Measurements from ENCODE around the gene R3HDM4. TPM values are rescaled to one million over a fixed set of nuclear protein-coding genes. Genes with fewer than 3 reads are reported as not detected.

Gene R3HDM4
- total RNA-seq, 4 donors from 2014 or later = 23.7 to 44.9 (median 32.9) TPM

DNA sequence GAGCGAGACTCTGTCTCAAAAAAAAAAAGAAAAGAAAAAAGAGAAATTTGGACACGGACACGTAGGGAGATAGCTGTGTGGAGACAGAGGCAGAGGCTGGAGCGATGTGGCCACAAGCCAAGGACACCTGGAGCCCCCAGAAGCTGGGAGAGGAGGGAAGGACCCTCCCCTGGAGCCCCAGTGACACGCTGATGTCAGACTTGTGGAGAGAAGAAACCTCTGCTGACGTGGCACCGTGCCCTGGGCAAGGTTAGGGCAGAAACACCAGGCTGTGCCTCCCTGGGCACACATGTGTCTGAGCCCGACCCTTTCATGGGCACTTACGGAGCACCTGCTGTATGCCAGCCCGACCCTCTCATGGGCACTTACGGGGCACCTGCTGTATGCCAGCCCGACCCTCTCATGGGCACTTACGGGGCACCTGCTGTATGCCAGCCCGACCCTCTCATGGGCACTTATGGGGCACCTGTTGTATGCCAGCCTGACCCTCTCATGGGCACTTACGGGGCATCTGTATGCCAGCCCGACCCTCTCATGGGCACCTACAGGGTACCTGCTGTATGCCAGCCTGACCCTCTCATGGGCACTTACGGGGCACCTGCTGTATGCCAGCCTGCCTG lies 30.6 kb upstream of the R3HDM4 start:
- no peak for ATAC-seq
- Histone ChIP-seq H3K4me3 (no peak overlapping the region), H3K27me3 (no peaks in the 10 kb centered on the region), H3K27ac (no peak overlapping the region), H3K36me3 (peaks cover 0 to 9% of the 10 kb centered on the region in 2 donors), H3K4me1 (peaks cover 0 to 28% (median 4%) of the 10 kb centered on the region in 3 donors), H3K9me3 (no peaks in the 10 kb centered on the region)
- 92 to 97% methylated on average over 5 to 6 of the region's 17 CpGs for WGBS, 2 donors (ENCODE audit: low coverage in 1 of 2)
- TF ChIP-seq EP300 (IDR thresholded peaks at IDR 0.05) (no peak), POLR2A (IDR thresholded peaks at IDR 0.05) (no peak), POLR2AphosphoS5 (IDR thresholded peaks at IDR 0.05) (no peak)
- TF ChIP-seq, protein P1, sequence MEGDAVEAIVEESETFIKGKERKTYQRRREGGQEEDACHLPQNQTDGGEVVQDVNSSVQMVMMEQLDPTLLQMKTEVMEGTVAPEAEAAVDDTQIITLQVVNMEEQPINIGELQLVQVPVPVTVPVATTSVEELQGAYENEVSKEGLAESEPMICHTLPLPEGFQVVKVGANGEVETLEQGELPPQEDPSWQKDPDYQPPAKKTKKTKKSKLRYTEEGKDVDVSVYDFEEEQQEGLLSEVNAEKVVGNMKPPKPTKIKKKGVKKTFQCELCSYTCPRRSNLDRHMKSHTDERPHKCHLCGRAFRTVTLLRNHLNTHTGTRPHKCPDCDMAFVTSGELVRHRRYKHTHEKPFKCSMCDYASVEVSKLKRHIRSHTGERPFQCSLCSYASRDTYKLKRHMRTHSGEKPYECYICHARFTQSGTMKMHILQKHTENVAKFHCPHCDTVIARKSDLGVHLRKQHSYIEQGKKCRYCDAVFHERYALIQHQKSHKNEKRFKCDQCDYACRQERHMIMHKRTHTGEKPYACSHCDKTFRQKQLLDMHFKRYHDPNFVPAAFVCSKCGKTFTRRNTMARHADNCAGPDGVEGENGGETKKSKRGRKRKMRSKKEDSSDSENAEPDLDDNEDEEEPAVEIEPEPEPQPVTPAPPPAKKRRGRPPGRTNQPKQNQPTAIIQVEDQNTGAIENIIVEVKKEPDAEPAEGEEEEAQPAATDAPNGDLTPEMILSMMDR (IDR thresholded peaks at IDR 0.05) = no peak

DNA sequence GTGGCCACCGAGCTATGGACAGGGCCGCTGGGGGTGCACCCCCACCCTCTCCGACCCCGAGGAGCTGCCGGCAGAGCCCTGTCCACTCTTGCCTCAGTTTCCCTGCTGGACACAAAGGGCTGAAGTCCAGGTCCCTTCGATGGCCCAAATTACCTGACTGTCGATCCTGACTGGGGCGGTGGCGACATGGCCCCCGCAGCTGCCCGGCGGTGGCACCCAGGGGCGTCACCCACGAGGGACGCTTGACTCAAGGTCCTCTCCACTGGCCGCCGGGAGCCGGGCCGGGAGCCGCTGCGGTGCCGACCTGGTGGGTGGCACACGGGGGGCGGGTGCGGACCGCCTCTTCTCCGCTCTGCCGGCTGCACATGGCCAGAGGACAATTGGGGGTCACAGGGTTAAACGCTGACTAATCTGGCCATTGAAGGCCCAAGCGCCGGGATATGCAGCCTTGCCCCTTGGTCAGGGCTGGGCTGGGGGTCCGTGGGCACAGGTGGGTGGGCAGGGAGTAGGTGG lies 29.2 kb upstream of the R3HDM4 start:
- Histone ChIP-seq H3K27me3 (no peaks in the 10 kb centered on the region), H3K36me3 (peaks cover 0 to 4% of the 10 kb centered on the region in 2 donors), H3K27ac (no peak overlapping the region), H3K4me1 (peaks cover 0 to 28% (median 4%) of the 10 kb centered on the region in 3 donors), H3K9me3 (no peaks in the 10 kb centered on the region), H3K4me3 (no peak overlapping the region)
- no peak for ATAC-seq
- 88% methylated on average over 3 of the region's 32 CpGs; no CpG with 5 or more reads in 1 of the 2 donors for WGBS, 2 donors (ENCODE audit: low coverage in 1 of 2)
- TF ChIP-seq POLR2AphosphoS5 (IDR thresholded peaks at IDR 0.05) = no peak
- no peak for TF ChIP-seq EP300 (IDR thresholded peaks at IDR 0.05)
- TF ChIP-seq, protein P1 (IDR thresholded peaks at IDR 0.05) = no peak
- no peak for TF ChIP-seq POLR2A (IDR thresholded peaks at IDR 0.05)

DNA sequence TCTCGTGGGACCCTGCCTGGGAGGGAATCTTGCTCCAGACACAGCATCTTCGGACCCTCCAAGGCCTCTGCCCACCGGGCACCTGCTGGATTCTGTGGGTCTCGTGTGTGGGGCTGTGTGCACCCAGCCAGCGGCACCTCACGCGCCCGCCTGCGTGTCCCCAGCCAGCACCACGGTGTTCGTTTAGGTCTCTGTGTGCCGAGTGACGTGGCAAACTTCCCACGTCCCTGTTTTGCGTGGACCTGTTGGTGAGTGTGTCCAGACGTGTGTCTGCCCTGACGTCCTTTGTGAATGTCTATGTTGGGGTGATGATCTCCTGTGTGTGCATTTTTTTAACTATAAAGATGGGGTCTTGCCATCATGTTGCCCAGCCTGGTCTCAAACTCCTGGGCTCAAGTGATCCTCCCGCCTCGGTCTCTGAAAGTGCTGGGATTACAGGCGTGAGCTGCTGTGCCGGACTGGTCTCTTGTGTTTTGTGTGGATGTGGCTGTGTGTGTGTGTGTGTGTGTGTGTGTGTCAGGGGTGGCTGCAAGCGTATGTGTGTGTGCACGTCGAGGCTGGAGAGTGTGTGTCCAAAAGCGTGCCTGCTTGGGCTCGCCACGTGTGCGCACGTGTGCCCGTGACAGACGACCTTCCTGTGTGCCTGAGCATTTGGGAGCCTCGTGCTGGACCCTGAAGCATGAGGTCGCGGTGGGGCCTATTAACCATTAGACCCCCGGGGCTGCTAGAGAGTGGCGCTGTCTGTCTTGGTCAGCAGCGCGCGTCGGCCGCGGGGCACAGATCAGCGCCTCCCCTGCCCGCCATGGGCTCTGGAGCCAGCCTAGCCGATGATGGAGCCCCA lies 28.5 kb upstream of the R3HDM4 start:
- H3K9me3 ChIP-seq = no peaks in the 10 kb centered on the region
- ATAC-seq = no peak
- peak overlapping the region in 3 of 4 donors; percentile 79 to 87 (median 84) for H3K27ac ChIP-seq
- H3K27me3 ChIP-seq = no peaks in the 10 kb centered on the region
- peaks cover 0 to 4% of the 10 kb centered on the region in 2 donors for H3K36me3 ChIP-seq
- H3K4me1 ChIP-seq = peaks cover 0 to 28% (median 4%) of the 10 kb centered on the region in 3 donors
- H3K4me3 ChIP-seq = peak overlapping the region; percentile 1 to 48
- 83 to 100% methylated on average over 1 to 8 of the region's 45 CpGs for WGBS, 2 donors (ENCODE audit: low coverage in 1 of 2)
- TF ChIP-seq EP300 (IDR thresholded peaks at IDR 0.05) (no peak), POLR2A (IDR thresholded peaks at IDR 0.05) (no peak), POLR2AphosphoS5 (IDR thresholded peaks at IDR 0.05) (no peak)
- TF ChIP-seq, protein P1 (IDR thresholded peaks at IDR 0.05) = no peak

DNA sequence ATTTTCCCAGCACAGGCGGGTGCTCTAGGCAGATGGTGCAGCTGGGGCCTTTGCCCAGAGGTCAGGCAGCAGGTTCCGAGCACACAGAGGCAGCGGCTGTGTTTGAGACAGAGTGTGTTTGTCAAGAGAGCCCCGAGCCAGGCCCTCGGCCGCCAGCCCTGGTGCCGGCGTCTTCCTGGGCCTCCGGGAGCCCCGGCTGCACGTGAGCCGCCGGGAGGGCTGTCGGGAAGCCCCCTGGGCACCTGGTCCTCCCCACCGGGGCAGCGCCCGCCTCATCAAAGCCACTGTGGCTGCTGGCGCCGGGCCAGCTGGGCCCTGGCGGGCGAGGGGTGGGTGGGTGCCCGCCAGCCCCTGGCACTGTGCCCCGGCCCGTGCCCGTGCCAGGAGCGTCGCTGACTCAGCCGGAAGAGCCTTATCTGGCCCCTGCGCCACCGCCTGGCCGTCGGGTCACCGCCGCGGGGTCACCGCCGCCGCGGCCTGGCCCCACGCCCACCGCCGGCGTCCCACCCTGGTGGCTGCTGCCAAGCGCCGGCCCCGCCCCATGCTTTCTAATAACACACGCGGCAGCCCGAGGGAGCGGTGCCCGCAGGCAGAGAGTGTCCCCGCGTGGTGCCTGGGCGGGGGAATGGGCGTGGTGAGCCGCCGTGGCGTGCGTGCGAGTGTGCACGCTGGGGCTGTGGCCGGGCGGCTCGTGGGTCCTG lies 27.7 kb upstream of the R3HDM4 start:
- ATAC-seq = peak; percentile 85
- H3K27ac ChIP-seq = peak overlapping the region in 3 of 4 donors; percentile 79 to 87 (median 84)
- H3K4me3 ChIP-seq = peak overlapping the region; percentile 1 to 48
- peak; percentile 23 for TF ChIP-seq POLR2AphosphoS5 (IDR thresholded peaks at IDR 0.05)
- TF ChIP-seq EP300 (IDR thresholded peaks at IDR 0.05) = no peak
- TF ChIP-seq, protein P1 (IDR thresholded peaks at IDR 0.05) = peak in 1 of 4 experiments; percentile 24
- no peaks in the 10 kb centered on the region for H3K9me3 ChIP-seq
- H3K36me3 ChIP-seq = peaks cover 0 to 4% of the 10 kb centered on the region in 2 donors
- no CpG with 5 or more reads among the region's 64 CpGs for WGBS, 2 donors (ENCODE audit: low coverage in 1 of 2)
- H3K4me1 ChIP-seq = peaks cover 0 to 33% (median 4%) of the 10 kb centered on the region in 3 donors
- H3K27me3 ChIP-seq = no peaks in the 10 kb centered on the region

Measured in gastroesophageal sphincter (tissue), 4 donors.